HG02970 (cell line): ENCODE measurements around the gene GRID1.

Experiments used
- ATAC-seq: cut with Tn5 transposase; IDR thresholded peaks from one replicate; pipeline ENCODE4 v1.9.1; 2021; ENCODE audit warnings: mild to moderate bottlenecking, moderate library complexity, moderate number of reproducible peaks; ENCODE audit not compliant: unreplicated experiment, low FRiP score

Gene GRID1

GRCh38 chr10:85826377-85826776 is 540.2 kb downstream of the GRID1 start:
- ATAC-seq = no peak

- ATAC-seq = no peak
Measured at GRCh38 chr10:85811405-85811804, 555.2 kb downstream of the GRID1 start.

GRCh38 chr10:85810674-85811073 is 555.9 kb downstream of the GRID1 start:
- ATAC-seq = no peak

GRCh38 chr10:85795460-85795859 is 571.1 kb downstream of the GRID1 start:
- no peak for ATAC-seq

- ATAC-seq = no peak
Measured at GRCh38 chr10:85794553-85794952, 572.0 kb downstream of the GRID1 start.

GRCh38 chr10:85792533-85792858 is 574.1 kb downstream of the GRID1 start:
- ATAC-seq = no peak

GRCh38 chr10:85791818-85792532 is 574.6 kb downstream of the GRID1 start:
- no peak for ATAC-seq

- ATAC-seq = no peak
Measured at GRCh38 chr10:85789982-85790789, 576.4 kb downstream of the GRID1 start.

GRCh38 chr10:85789125-85789524 is 577.5 kb downstream of the GRID1 start:
- no peak for ATAC-seq

GRCh38 chr10:85788570-85788969 is 578.0 kb downstream of the GRID1 start:
- no peak for ATAC-seq

- ATAC-seq = no peak
Measured at GRCh38 chr10:85787881-85788280, 578.7 kb downstream of the GRID1 start.

GRCh38 chr10:85787393-85787792 is 579.2 kb downstream of the GRID1 start:
- no peak for ATAC-seq

- ATAC-seq = no peak
Measured at GRCh38 chr10:85786401-85786899, 580.1 kb downstream of the GRID1 start.

GRCh38 chr10:85784792-85785191 is 581.8 kb downstream of the GRID1 start:
- no peak for ATAC-seq

- no peak for ATAC-seq
Measured at GRCh38 chr10:85781404-85781803, 585.2 kb downstream of the GRID1 start.

- no peak for ATAC-seq
Measured at GRCh38 chr10:85778074-85778473, 588.5 kb downstream of the GRID1 start.

GRCh38 chr10:85767891-85768290 is 598.7 kb downstream of the GRID1 start:
- ATAC-seq = no peak

- no peak for ATAC-seq
Measured at GRCh38 chr10:85764108-85764507, 602.5 kb downstream of the GRID1 start.

GRCh38 chr10:85761906-85762445 is 604.6 kb downstream of the GRID1 start:
- no peak for ATAC-seq

- peak; percentile 86 for ATAC-seq
Measured at GRCh38 chr10:85741626-85742300, 624.8 kb downstream of the GRID1 start.

- ATAC-seq = no peak
Measured at GRCh38 chr10:85735997-85736396, 630.6 kb downstream of the GRID1 start.
